Stimulated activated CD4-positive, alpha-beta T cell treated with anti-CD3 and anti-CD28 coated beads, Interleukin-4, amount 100 ng/mL, for 24 hours (primary cell): Measurements from ENCODE around the gene STAT5B.
"Not testable (repeated sequence)": the region's sequence is repeated elsewhere in the genome, so short reads cannot be mapped to it uniquely, and the experiment has no call there.

Experiments
- DNase-seq: peaks from one replicate; pipeline ENCODE4 v3.0.0-alpha.2; 2020

STAT5B gene

DNA sequence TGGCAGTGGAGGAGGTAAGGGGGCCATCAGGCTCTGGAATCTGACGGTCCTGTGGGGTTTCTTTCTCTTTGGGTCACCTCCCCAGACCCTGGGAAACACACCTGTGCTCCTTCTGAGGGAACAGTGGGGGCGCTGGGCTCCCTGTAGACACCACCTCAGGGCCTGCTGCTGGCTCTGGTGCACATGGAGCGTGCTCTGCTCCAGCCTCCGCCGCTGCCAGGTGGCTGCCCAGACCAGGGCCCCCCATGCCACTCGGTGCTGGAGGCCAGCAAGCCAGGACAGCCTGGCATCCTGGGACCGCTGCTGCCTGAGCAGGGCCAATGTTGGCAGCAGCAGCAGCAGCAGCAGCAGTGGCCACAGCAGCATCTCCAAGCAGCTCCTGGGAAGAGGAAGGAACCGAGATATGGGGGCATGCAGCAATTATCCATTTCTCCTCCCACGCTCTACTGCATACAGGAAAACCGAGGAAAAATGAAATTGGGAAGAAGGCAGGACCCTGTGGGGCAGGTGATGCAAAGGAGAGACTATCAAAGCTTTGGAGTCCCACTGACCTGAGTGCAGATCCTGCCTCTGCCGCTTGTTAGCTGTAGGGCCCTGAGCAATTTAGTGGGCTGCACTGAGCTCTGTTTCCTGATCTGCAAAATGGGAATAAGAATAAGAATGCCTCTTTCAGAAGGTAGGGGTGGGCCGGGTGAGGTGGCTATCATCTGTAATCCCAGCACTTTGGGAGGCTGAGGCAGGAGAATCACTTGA, 82.8 kb downstream of the STAT5B start:
- no peak for DNase-seq

DNA sequence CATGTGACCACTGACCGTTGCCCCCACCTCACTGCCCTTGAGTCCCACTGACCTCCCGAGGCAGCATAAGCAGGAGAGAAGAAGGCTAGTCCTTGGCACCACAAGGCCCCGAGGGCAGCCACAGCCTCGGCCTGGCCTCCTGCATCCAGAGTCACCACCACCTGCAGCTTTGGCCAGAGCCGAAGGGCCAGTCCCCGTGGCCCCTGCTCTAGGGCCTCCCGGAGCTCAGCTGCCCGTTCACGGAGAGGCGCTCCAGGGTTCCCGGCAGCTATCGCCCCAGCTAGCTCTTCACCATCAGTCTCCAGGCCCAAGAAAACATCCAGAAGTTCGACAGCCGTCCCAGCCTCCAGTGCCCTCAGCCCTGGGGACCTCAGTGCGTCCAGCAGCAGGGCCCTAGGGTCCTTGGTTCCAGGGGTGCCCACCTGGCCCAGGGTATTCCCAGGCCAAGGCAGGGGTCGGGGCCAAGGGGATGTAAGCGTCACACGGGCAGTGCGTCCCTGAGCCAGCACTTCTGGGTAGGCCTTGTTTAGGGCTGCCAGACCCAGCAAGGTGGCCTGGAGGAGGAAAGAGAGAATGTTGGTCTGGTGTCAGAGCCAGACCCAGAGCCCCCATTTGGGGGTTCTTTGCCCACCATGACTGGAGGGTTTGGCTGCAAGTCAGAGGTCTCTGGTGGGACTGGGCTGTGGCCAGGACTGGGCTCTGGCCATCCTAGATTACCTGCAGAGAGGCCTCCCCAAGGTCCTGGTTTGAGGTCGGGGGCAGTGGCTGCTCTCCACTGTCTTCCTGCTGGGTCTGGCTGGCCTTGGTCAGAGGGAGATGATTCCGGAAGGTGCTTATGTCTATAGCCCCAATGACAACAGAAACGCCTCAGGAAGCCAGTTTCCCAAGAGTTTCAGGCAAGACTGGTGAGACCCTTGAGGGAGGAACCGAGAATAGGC, 83.7 kb downstream of the STAT5B start:
- no peak for DNase-seq

DNA sequence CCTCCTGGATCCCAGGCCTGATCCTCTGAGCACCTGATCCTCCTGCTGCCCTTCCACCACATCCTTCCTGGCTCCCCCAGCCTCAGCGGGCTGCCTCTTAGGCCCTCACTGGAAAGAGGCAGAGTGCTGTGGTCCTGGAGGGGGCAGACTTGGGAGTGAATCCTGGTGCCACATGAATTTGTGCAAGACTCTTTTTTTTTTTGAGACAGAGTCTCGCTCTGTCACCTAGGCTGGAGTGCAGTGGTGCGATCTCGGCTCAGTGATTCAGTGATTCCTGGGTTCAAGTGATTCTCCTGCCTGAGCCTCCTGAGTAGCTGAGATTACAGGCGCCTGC, 84.9 kb downstream of the STAT5B start:
- no peak for DNase-seq

DNA sequence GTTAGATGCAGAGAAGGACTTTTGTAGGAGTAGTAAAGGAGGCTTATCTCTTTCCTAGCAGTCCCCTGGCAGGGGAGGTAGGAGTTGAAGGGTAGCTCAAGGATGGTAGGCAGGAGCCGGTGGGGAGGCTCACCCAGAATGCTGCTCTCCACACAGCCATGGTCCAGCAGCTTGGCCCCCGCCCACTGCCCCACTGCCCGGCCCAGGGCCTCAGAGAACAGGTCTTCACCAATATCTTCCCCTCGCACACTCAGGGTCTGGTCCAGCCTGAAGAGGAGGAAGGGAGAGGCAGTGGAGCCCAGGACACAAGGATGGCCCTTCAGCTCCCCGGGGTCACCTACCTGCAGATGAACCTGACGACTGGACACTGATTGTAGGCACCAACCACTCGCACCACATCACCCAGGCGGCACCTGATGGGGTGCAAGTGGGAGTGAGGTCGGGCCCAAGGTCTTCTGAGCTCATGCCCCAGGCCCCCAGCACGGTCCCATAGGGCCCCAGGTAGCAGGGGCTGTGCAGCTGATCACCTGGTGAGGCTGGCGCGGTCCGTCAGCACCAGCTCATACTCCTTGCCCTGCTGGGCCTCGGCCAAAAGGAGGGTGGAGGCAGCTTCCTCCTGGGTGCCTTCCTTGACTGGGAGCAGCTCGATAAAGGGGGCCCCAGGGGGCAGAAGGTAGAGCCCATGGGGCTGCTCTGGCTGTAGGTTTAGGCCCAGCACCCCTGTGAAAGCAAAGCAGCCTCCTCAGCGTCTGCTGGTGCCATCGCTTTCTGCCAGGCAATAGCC, 85.5 kb downstream of the STAT5B start:
- no peak for DNase-seq

DNA sequence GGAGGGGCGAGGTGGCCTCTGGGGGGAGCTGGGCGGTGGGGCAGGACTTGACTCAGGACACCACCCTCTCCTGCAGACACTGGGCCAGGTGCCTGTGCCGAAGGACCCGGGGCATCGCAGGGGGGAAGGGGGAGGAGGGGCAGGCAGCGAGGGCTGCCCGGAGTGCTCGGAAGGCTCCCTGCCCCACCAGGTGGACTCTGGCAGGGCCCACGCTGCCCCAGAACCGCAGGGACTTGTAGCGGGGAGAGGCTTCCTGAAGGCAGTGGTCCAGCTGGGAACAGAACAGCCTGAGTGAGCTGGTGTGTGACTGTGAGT, 86.6 kb downstream of the STAT5B start:
- DNase-seq, result no peak

DNA sequence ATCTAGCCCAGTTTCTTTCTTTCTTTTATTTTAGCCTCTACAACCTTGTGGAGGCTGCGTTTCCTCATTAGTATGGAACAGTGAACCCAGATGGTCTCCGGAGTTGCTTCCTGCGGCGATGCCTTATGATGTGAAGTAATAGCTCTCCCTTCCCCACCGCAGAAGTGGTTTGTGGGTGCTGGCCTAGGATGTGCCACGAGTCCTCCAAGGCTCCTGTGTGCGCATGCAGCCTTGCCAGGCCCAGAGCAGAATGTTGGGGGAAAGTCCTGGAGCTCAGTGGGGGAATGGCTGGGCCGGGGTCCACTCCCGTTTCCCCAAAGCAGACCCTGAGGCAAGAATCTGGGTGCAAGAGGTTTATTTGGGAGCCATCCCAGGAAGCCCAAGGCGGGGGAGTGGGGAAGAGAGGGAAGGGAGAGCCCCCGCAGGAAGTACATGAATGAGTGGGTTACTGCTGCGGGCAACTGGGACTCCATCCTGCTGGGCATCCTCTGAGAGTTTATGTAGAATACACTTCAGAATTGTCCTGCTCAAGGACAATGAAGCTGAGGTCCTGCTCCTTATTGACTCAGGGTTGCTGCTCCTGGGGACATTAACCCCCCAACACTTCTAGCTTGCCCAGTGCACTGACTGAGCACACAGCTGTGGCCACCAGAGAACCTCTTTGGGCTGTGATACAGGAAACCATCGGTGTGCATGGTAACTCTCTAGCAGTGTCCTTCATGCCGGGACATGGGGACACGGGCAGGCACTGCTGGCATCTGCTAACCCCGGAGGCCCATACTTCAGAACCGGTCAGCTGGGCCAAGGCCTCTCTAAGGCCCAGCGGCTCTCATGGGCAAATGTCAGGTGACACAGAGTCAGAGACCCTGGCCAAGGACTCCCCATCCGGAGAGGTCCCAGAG, 87.2 kb downstream of the STAT5B start:
- no peak for DNase-seq

DNA sequence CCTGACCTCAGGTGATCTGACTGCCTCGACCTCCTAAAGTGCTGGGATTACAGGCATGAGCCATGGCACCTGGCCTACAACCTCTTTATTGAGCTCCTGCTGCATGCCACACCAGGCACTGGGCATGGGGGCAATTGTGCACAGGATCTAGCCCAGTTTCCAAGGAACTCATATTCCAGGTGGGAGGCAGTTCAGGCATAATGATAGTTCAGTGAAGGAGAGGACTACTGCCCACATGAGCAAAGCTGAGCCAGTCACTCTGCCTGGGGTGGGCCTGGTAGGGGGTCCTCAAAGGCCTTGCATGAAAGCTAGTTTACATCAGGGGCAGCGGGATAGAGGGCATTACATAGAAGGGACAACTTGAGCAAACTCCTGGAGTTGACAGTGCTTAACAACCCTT, 88.4 kb downstream of the STAT5B start:
- DNase-seq, result no peak

DNA sequence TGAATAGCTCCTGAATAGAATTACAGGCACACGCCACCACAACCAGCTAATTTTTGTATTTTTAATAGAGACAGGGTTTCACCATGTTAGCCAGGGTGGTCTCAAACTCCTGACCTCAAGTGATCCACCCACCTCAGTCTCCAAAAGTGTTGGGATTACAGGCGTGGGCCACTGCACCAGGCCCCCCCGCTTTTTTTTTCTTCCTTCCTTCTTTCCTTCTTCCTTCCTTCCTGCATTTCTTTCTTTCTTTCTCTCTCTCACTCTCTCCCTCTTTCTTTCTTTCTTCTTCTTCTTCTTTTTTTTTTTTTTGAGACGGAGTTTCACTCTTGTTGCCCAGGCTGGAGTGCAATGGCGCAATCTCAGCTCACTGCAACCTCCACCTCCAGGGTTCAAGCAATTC, 90.0 kb downstream of the STAT5B start:
- not testable (repeated sequence) for DNase-seq

DNA sequence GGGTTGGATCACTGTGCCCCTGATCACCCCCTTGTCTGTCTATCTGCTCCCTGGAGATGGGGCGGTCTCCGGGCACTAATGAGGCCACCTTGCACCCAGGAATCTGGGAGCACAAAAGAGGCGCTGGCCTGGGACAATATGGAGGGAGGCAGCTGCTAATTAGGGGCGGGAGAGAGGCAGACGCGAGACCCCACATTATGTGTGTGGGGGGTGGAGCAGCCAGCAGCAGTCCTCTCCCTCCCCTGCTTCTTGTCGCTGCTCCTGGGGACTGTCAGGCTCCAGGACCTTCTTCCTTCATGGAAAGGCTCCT, 90.6 kb downstream of the STAT5B start:
- DNase-seq, result no peak

DNA sequence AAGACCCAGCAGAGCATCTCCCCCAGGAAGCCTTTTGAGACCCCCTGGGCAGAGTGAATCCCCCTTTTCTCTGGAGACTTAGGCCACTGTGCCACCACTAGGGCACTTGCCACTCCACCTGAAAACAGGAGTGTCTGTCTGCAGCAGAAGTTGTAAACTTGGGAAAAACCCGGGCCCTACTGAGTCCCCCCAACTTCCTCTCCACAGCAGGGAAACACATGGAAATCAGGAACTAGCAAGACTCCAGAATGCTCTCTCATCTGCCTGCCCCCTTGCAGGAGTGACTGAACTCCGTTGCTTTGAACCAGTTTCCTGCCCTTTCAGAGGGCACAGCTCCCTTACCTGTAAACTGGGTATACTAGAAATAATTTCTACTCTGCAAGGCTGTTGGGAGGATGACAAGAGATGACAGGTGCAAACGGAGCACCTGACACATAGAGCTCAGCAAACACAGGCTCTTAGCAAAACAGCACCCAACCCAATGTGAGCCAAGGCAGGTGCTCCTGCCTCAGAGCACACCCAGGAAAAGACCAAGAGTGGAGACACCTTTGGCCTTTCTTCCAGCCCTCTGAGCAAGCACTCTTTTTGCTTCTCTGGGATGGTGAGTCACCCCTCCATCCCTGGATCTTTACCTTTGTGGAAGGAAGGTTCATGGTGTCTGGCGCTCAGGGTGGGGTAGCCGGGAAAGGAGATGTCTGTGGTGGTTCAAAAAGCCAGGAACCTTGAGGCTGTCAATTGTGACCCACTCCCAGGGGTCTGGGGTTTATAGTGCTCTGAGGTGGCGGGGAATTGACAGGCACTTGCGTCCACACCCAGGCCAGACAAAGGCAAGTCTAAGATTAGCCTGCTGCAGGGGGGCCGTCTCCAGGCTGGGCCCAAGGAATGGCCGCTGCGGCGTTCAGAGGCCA, 91.2 kb downstream of the STAT5B start, which contains the start of gene HCRT:
HCRT (minus strand) TSS at position 740 of the 908 bp plus-strand sequence; CDS start at position 653, 87 bp downstream.
- DNase-seq, result no peak

DNA sequence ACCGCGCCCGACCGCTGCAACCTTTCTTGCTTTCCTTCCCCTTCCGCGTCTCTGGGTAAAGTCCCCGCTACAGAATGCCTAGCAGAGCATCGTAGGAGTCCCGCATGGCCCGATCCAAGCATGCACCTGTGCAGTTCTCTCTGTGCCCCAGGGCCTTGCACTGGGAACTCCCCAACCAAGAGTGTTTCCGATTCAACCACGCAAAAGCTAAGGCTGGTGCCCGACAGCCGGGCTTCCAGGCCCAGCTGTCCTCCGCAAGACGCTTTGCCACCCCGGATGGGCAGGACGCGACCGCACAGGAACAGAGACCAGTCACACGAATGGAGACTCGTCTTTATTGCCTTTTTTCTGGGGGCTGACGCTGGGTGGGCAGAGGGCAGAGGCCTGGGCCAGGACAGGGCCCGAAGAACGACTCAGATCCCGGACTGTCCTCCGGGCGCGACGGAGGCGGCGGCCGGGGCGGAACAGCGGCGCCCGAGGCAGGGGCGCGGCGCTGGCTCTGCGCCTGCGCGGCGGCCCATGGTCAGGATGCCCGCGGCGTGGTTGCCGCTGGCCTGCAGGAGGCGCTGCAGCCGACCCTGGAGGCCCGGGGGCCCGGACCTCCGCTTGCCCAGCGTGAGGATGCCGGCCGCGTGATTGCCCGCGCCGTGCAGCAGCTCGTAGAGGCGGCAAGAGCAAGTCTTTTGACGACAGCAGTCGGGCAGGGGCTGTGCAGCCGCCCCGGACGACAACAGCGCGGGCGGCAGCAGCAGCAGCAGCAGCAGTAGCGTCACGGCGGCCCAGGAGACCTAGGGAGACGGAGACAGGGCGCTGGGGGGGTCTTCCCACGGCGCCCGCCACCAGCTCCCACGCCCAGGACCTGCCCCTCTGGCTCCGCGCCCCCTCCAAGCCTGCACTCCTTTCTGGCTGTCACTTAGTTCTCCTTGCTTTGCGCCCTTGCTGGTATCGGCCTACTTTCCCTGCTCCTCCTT, 92.2 kb downstream of the STAT5B start:
- peak; percentile 78 for DNase-seq

DNA sequence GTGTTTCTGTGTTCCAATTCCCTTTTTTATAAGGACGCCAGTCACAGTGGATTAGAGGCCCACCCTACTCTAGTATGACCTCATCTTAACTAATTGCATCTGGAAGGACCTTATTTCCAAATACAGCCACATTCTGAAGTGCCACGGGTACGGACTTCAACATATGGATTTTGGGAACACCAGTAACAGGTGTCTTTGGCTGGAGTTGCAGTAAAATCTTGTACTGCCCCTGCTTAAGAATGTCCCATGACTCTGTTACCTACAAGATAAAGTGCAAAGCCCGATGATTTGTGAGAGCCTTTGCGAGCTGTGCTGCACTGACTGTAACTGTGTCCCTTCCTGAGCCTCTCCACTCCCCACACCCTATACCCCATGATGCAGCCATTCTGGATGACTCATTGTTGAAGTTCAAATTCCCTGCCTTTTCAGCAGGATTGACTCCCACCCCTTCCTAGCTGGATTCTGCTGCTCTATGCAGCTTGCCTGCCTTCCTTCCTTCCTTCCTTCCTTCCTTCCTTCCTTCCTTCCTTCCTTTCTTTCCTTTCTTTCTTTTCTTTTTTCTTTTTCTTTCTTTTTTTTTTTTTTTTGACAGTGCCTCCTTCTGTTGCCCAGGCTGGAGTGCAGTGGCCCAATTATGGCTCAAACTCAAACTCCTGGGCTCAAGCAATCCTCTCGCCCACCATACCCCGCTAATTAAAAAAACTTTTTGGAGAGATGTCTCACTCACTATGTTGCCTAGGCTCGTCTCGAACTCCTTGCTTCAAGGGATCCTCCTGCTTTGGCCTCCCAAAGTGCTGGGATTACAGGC, 93.1 kb downstream of the STAT5B start:
- DNase-seq, result no peak

DNA sequence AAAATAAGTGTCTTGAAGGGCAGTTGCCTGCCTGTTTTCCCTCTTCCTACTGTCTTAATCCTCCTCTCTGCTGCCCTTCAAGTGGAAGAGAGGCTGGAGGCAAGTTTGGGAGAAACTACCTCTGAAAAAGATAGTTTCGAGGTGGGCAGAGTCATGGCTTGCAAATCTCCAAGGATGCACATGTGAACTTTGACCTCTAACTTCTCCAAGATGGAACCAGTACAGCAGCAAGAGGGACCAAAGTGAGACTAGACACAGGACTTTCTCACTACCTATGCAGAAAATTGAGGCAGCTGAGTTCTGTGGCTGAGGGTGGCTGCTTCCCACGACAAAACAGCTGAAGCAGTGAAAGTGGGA, 94.4 kb downstream of the STAT5B start:
- no peak for DNase-seq

DNA sequence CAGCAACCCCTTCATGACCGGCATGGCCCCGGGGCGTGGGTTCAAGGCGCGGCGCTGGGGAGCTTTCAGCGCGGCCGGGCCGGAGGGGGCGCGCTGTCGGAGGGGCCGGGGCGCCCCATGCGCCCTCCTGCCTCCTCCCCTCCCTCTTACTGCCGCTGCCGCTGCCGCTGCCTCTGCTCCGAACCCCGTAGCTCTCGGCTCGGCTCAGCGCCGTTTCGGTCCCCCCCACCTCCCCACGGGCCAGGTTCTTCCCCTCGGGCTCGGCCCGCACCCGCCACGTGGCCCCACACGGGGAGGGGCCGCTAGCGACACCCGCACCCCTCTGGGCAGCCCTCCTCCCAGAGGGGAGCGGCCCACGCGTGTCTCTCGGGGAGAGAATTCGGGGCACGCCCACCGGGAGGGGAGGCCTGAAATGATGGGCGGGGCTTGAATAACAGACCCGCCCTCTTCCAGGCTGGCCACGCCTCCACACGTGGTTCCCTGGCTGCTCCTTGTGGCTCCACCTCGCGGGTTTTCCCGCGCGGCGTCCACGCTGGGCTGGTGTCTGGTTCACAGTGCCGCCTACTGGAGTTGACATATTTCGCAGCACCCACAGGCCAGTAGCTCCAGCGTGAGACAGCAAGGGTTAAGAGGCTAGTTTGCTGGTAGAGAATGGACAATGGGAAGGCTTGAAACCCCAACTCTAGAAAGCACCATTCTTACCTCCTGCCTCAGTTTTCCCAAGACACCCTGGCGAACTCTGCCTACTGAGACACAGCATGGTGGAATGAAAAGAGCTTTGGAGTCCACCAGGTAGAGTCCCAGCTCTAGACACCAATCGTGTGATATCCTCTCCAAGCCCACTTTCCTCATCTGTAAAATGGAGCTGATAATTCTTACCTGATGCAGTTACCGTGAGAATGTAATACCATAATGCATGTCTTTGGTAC, 95.0 kb downstream of the STAT5B start, which contains the start of gene KCNH4:
KCNH4 (minus strand) TSS at position 221 of the 929 bp plus-strand sequence; CDS start at position 24, 197 bp downstream.
- DNase-seq, result peak; percentile 90

DNA sequence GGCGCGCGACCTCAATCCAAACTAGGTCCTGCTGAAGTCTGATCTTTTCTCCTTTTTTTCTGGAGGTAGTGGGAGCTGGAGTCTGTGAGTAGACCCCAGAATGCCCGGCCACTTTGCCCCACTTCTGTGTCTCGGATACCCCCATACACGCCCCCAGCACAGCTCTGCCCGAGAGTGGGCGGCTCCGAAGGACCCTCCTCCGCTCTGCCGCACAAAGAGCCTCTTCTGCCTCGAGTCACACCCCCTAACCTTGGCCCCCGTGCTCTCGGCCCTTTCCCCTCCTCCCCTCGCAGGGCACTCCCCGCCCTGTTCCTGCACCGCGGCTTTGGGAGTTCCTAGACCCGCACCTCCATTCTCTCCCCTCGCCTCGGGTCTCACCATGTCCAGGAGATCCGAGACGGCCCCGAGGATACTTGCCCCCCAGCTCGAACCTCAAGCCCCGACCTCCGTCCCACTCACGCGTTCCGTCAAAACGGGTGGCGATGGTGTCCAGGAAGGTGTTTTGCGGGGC, 95.7 kb downstream of the STAT5B start:
- DNase-seq, result no peak

DNA sequence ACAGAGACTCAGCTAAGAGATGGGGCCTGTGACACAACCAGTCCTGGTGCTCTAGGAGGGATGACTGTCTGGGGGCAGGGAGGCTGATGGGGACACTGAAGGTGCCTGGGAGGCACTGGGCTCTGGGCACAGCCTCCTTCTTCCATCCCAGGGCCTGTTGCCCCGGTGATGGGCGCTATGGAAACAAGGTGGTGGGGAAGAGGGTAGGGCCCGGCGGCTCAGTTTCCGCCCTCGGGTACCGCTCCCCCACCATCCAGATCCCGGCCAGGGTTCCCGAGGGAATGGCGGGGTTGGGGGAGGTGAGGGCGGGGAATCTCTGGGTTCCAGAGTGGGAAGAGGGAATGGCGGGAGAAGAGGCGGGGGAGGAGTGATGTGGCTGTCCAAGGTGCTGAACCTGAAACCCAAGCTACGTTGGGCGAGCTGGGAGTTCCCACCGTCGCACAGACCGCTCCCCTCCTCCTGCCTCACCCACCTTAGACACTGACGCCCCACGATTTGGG, 96.2 kb downstream of the STAT5B start:
- DNase-seq, result peak; percentile 28

DNA sequence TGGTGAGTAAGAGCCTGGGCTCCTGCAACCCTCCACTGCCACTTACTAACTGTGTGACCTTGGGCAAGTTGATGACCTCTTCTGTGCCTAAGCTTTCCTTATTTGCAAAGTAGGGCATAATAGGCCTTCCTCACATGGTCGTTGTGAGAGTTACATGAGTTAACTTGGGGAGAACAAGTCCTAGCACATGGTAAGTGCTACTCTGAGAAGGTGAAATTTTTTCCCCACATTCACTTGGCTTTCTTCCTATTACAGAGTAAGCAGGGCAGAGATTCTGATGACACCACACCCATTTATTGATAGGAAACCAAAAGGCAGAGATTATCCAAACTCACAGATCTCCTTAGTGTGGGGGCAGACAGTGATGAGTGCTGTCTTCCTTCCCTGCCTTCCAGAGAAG, 96.9 kb downstream of the STAT5B start:
- no peak for DNase-seq

DNA sequence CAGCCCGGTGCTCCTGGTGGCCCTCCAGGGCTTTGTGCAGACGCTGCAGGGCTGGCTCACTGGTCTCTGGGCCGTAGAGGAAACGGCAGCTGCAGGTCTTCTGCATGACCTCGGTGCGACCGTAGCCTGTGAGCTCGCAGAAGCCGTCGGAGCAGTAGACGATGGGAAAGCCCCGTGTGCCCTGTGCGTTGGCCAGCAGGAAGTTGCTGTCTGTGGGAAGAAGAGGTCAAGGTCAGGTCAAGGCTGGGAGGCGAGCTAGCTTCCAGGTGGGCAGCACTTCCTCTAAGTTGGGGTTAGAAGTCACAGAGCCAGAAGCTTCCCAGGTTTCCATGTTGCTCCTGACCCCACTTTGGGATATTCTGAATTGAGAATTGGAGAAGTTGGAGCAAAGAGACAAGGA, 97.4 kb downstream of the STAT5B start:
- no peak for DNase-seq
